Kidney epithelial cell (primary cell): Measurements from ENCODE around the gene C4A. TPM values are rescaled to one million over a fixed set of nuclear protein-coding genes. Genes with fewer than 3 reads are reported as not detected.

Experiments
- DNase-seq: peaks from one replicate; pipeline ENCODE4 v3.0.0-alpha.2; 2010; ENCODE audit warnings: low read depth
- H3K27me3 ChIP-seq: 2 replicates; pipeline ENCODE4 v1.6.0; 2011; ENCODE audit warnings: low read length; ENCODE audit not compliant: control insufficient read depth, insufficient read depth
- H3K36me3 ChIP-seq: 2 replicates; pipeline ENCODE4 v1.5.1; 2011; ENCODE audit warnings: low read length; ENCODE audit not compliant: control insufficient read depth, insufficient read depth
- H3K4me3 ChIP-seq: 2 replicates; pipeline ENCODE4 v1.5.1; 2011; ENCODE audit warnings: low read depth, mild to moderate bottlenecking, control low read depth, low read length
- CTCF ChIP-seq: IDR thresholded peaks from 2 replicates; pipeline ENCODE4 v1.5.1; 2011; ENCODE audit warnings: mild to moderate bottlenecking, moderate library complexity, low read length, control low read depth, inconsistent platforms; ENCODE audit not compliant: insufficient read depth, poor library complexity, severe bottlenecking
- total RNA-seq: library from RNA; depleted of rRNA; stranded (reverse); fragments of >200 nt; gene quantifications from 2 replicates; pipeline ENCODE4 v1.2.3, GENCODE V29; 2015

The C4A gene
- total RNA-seq, 1 donor from 2014 or later: 3.2 TPM

- DNase-seq: no peak
- no peak for TF ChIP-seq CTCF
- Histone ChIP-seq H3K4me3 (no peak overlapping the region), H3K27me3 (peaks cover 9% of the 10 kb centered on the region), H3K36me3 (no peaks in the 10 kb centered on the region)
Measured at GRCh38 chr6:31948306-31948705, 33.6 kb upstream of the C4A start.

DNA sequence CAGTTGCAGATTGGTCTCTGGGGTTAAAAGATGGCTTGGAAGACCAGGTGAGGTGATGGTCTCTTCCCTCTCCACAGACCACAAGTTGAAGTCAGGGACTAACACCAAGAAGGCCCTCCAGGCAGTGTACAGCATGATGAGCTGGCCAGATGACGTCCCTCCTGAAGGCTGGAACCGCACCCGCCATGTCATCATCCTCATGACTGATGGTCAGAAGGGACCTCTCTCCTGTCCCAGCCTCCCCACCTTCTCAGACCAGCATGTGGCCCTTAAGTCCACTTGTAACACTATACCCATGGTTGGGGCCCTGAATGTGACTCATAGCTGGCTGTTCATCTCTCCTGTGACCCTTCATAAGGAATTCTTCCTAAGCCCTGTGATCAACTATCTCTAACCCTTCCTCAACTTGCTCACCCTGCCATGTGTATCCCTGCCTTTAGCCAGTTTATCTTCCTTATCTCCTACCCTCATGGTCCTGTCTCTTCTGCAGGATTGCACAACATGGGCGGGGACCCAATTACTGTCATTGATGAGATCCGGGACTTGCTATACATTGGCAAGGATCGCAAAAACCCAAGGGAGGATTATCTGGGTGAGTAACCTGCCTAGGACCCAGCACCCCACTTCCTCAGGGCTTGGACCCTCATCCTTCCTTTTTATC, 33.0 kb upstream of the C4A start:
- Histone ChIP-seq H3K27me3 (peaks cover 7% of the 10 kb centered on the region), H3K4me3 (no peak overlapping the region), H3K36me3 (no peaks in the 10 kb centered on the region)
- TF ChIP-seq CTCF: no peak
- DNase-seq: no peak

DNA sequence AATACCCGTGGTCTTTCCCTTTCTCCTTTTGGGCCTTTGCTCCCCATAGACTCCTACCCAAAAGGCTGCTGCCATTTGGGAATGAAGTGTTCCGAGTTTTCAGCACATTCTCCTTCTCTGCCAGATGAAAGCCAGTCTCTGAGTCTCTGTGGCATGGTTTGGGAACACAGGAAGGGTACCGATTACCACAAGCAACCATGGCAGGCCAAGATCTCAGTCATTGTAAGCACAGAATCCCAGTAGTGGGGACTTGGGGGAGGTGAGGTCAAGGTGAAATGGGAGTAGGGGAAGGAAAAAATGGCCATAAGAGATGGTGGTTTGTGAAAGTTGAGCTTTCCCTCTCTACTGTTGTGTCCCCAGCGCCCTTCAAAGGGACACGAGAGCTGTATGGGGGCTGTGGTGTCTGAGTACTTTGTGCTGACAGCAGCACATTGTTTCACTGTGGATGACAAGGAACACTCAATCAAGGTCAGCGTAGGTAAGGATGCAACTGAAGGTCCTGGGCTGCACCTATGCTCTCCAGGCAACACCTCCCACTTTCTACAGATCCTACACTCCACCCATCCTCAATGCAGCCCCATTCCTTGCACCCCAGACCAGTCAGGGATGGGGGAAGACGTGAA, 31.8 kb upstream of the C4A start:
- peaks cover 3% of the 10 kb centered on the region for H3K27me3 ChIP-seq
- no peak for DNase-seq
- no peak overlapping the region for H3K4me3 ChIP-seq
- no peak for TF ChIP-seq CTCF
- no peaks in the 10 kb centered on the region for H3K36me3 ChIP-seq

DNA sequence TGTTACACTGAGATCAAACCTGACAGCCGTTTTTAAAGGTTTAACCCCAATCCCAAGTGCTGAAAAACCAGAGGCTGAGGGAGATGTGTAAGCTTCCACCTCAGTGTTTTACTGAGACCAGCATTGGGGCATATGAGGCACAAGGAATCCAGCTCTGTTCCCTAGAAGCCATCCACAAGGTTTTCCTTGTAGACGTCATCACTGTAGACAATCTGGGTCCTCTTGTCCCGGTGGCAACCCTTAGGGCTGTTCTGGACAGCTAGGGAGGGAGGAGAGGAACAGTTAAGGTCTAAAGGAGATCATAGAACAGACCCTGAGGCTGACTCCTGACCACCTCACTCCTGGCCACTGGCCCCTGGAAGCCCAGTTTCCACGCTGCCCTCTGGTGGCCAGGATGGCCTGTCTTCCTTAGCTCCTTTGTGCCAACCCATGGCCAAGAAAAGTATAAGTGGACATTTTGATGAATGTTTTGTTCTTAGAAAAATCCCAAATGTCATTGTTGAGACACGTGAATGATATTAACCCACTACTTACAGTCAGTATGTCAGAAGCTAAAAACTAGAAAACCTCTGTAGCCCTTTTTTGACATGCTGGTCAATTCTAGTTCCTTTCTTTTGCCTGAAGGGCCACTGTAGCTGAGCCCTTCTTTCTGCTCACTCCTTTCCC, 29.6 kb upstream of the C4A start:
- H3K4me3 ChIP-seq: no peak overlapping the region
- peak; percentile 83 for TF ChIP-seq CTCF
- no peak for DNase-seq
- peaks cover 3% of the 10 kb centered on the region for H3K36me3 ChIP-seq
- peaks cover under 1% of the 10 kb centered on the region for H3K27me3 ChIP-seq

DNA sequence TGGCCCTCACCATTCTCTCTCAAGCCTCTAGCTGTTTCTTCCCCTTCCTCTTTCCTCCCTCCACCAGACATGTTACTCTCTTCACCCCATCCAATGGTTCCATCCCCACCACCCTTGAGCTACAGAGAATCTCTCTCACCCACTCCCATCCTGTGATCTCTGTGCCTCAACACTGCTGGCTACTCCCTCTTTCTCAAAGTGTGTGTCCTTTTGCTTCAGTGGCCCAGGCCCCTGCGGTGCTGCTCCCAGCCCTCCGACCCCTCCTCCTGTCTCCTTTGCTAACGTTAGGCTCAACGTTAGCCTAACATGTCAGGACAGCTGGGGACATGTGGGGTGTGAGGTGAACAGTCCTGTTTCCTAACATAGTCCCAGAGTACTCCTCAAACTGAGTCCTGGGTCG, 29.0 kb upstream of the C4A start:
- DNase-seq: no peak
- TF ChIP-seq CTCF: no peak
- Histone ChIP-seq H3K27me3 (no peaks in the 10 kb centered on the region), H3K4me3 (no peak overlapping the region), H3K36me3 (peaks cover 3% of the 10 kb centered on the region)

DNA sequence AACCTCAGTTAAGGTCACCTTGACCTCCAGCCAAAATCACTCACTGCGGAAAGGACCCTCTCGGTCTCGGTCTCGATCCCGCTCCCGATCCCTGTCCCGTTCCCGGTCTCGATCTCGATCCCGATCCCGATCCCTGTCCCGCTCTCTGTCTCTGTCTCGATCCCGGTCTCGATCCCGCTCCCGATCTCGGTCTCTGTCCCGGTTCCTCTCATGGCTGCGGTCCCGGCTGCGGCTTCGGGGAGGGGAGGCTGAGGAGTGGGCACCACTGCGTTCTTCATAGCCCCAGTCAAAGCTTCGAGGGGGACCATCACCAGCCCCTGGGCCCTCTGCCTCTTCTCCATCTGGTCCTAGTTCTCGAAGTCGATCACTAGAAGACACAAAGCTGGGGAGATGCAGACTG, 27.3 kb upstream of the C4A start:
- peaks cover 3% of the 10 kb centered on the region for H3K36me3 ChIP-seq
- TF ChIP-seq CTCF: no peak
- no peak overlapping the region for H3K4me3 ChIP-seq
- H3K27me3 ChIP-seq: no peaks in the 10 kb centered on the region
- DNase-seq: no peak
